ENCODE results near the gene HOXA1. TPM values are rescaled to one million over a fixed set of nuclear protein-coding genes. Genes with fewer than 3 reads are reported as not detected.
"Not testable (repeated sequence)": the region's sequence is repeated elsewhere in the genome, so short reads cannot be mapped to it uniquely, and the experiment has no call there.

HOXA1 gene
- total RNA-seq, 1 donor from 2014 or later = 1.9 TPM

- no peak for DNase-seq (ENCODE audit: low spot score)
Observed at GRCh38 chr7:27046854-27047549, 48.8 kb downstream of the HOXA1 start.

GRCh38 chr7:27045972-27046371 is 49.8 kb downstream of the HOXA1 start:
- DNase-seq (ENCODE audit: low spot score) = not testable (repeated sequence)

DNA sequence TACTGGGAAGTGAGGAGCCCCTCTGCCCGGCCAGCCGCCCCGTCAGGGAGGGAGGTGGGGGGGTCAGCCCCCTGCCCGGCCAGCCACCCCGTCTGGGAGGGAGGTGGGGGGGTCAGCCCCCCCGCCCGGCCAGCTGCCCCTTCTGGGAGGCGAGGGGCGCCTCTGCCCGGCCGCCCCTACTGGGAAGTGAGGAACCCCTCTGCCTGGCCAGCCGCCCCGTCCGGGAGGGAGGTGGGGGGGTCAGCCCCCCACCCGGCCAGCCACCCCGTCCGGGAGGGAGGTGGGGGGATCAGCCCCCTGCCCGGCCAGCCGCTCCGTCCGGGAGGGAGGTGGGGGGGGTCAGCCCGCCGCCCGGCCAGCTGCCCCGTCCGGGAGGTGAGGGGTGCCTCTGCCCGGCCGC is 50.7 kb downstream of the HOXA1 start:
- DNase-seq (ENCODE audit: low spot score) = not testable (repeated sequence)

Other genes starting within 250 kb of the HOXA1 start
- gene SKAP2, start 231.4 kb downstream of the HOXA1 start, total RNA-seq (ENCODE audit: insufficient read depth, low replicate concordance) = 12.0 TPM
- 0.24 TPM for gene HOXA2, start 6.7 kb upstream of the HOXA1 start, total RNA-seq (ENCODE audit: insufficient read depth, low replicate concordance)
- gene HOXA4, start 34.8 kb upstream of the HOXA1 start, total RNA-seq (ENCODE audit: insufficient read depth, low replicate concordance) = 4.1 TPM
- 2.9 TPM for gene HOXA5, start 47.7 kb upstream of the HOXA1 start, total RNA-seq (ENCODE audit: insufficient read depth, low replicate concordance)
- gene HOXA6, start 51.8 kb upstream of the HOXA1 start, total RNA-seq (ENCODE audit: insufficient read depth, low replicate concordance) = not detected
- gene HOXA3, start 56.6 kb upstream of the HOXA1 start, total RNA-seq (ENCODE audit: insufficient read depth, low replicate concordance) = 0.96 TPM
- gene HOXA7, start 60.7 kb upstream of the HOXA1 start, total RNA-seq (ENCODE audit: insufficient read depth, low replicate concordance) = 0.72 TPM
- gene HOXA9, start 69.5 kb upstream of the HOXA1 start, total RNA-seq (ENCODE audit: insufficient read depth, low replicate concordance) = 18.8 TPM
- 14.2 TPM for gene HOXA10, start 78.3 kb upstream of the HOXA1 start, total RNA-seq (ENCODE audit: insufficient read depth, low replicate concordance)
- 6.3 TPM for gene HOXA11, start 89.2 kb upstream of the HOXA1 start, total RNA-seq (ENCODE audit: insufficient read depth, low replicate concordance)
- 15.6 TPM for gene HOXA13, start 104.1 kb upstream of the HOXA1 start, total RNA-seq (ENCODE audit: insufficient read depth, low replicate concordance)
- 1.7 TPM for gene EVX1, start 146.8 kb upstream of the HOXA1 start, total RNA-seq (ENCODE audit: insufficient read depth, low replicate concordance)

All from umbilical cord (tissue), 2 donors.